Measurements from ENCODE around the gene METTL5.
A peak's percentile ranks its signal among the peaks of the same experiment; 100 is the strongest.
"Not testable (repeated sequence)": the region's sequence is repeated elsewhere in the genome, so short reads cannot be mapped to it uniquely, and the experiment has no call there.

Gene METTL5

DNA sequence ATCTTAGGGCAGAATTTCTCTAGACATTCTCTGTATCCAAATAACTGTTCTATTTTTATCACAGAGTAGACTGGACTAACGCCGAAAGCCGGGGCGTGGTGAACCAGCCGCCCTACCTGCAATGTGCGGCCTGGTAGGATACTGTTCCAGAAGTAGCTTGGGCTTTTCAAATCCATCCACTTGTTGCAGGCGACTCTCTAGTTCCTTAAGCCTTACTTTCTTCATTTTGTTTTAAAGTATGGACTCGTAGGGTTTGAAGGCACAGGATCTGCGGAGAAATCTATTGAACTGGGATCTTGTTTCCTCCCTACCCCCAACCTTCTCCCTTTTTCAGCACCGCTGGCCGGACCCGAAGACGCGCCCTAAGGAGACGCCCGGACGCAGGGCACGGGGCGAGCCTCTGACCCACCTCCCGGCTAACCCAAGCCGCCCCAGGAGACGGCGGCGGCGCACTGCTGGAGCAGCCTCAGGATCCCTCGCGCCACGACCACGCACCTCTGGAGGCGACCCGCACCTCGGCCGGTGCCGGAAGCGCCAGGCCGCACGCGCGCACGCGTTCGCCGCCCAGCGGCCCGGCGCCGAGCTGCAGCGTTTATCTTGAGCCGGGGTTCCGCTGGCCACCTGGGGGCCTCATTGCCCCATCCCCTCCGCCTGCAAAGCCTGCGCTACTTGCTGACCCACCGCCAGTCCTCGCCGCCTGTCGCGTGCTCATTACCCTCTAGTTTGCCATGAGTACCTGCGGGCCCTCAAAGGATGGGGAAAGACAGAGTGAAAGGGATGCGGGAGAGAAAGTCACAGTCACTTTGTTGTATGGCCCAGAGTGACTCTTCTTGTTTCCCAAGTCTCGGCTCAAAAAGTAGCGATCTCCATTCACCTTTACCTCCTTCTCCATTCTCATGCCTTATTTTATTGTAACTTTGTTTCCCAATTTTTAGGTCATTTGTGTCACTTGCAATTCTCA, at the start of gene METTL5:
TSS of gene METTL5 (minus strand) at position 533 of the 961 bp plus-strand sequence. CDS start at position 225, 308 bp downstream.
- DNase-seq (ENCODE audit: low read depth in 2 of 2): peak; percentile 75 to 76

DNA sequence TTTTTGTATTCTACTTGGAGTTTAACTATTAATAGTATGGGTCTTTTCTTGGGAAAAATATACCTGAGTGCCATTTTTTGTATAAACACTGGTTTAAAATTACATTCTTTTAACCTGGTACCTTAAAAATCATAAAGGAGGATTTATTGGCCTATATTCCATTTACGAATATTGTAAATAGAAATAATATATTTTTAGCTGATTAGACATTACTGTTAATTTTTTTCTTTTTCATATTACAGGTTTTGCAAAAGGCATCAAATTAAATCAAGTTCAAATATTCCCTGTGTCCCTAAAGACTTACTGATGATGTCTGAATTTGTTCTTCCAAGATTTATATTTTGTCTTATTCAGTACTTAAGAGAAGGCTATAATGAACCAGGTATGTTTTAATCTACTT, 47.3 kb upstream of the METTL5 start:
- no peak for DNase-seq (ENCODE audit: low read depth in 2 of 2)

DNA sequence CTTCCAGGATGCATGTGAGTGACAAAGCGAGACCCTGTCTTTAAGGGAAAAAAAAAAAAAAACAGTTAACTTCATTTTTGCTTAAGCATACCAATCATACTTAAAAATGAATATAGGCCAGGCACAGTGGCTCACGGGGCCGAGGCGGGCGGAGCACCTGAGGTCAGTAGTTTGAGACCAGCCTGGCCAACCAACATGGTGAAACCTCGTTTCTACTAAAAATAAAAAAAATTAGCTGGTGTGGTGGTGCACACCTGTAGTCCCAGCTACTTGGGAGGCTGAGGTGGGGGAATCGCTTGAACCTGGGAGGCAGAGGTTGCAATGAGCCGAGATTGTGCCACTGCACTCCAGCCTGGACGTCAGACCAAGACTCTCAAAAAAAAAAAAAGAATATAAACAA, 46.7 kb upstream of the METTL5 start:
- DNase-seq (ENCODE audit: low read depth in 2 of 2): not testable (repeated sequence)

DNA sequence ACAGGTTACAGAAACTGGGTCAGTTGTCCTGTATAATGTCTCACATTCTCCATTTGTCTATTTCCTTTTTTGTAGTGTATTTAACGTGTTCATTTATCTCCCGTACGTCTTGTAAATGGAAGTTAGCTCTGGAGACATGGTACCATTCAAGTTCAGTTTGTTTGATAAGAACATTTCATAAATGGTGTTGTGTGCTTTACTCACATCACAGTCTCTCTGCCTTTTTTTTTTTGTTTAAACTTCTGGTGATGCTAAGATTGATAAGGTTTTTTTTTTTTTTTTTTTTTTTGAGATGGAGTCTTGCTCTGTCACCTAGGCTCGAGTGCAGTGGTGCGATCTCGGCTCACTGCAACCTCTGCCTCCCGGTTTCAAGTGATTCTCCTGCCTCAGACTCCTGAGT, 44.2 kb upstream of the METTL5 start:
- DNase-seq (ENCODE audit: low read depth in 2 of 2): no peak

DNA sequence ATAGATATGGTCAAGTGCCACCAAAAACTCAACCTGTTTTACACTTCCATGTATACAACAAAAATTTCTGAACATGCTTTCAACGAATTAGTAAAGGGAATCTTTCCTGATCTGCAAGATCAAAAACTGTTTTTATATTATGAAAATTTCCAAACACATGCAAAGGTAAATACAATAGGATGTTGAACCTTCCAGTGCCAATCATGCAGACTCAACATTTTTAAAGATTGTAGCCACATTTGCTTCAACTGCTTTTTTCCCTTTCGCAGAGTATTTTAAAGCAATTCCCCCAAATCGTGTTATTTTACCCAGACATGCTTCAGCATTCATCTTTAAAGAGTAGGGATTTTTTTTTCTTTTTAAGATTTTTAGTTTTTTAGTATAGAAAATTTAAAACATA, 42.9 kb upstream of the METTL5 start:
- DNase-seq (ENCODE audit: low read depth in 2 of 2): no peak

DNA sequence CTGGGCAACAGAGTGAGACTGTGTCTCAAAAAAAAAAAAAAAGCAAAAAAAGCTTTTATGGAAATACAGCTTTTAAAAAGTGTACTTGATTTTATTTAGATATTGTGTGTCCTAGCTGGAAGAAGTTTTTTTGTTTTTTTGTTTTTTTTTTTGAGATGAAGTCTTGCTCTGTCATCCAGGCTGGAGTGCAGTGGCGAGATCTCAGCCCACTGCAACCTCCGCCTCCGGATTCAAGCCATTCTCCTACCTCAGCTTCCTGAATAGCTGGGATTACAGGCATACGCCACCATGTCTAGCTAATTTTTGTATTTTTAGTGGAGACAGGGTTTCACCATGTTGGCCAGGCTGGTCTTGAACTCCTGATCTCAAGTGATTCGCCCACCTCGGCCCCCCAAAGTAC, 41.5 kb upstream of the METTL5 start:
- DNase-seq (ENCODE audit: low read depth in 2 of 2): not testable (repeated sequence)

DNA sequence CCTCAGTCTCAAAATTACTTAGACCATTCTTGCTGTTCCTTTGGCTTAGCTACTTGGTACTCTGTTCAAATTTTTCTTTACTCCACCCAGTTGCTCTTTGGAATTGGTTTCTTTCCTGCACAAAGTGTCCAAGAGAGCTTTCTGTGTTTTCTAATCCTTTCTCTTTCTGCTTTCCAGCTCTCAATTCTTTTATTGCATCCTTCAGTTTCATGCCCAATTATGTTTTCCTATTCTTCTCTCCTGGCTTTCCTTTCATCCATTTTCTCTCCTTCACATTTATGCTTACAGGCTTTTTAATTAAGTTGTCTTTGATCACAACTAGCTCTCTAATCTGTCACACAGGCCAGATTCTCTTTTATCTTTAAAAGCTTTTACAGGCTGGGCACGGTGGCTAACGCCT, 40.8 kb upstream of the METTL5 start:
- no peak for DNase-seq (ENCODE audit: low read depth in 2 of 2)

DNA sequence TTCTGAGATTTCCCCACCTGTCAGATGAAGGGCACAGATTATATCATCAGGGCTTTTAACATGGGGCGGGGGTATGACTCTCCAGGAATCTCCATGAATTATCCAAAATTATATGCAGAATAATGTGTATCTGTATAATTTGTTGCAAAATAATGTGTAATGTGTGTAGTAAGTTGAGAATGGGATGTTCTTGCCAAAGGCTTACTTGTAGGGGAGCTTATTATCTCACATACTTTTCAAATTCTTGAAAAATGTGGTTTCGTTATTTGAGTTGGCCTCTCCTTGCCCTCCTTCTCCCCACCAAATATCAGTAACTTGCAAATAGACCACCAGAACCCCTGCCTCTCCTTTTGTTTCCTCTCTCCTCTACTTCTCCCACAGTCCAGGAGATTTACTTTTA, 38.1 kb upstream of the METTL5 start:
- DNase-seq (ENCODE audit: low read depth in 2 of 2): no peak

DNA sequence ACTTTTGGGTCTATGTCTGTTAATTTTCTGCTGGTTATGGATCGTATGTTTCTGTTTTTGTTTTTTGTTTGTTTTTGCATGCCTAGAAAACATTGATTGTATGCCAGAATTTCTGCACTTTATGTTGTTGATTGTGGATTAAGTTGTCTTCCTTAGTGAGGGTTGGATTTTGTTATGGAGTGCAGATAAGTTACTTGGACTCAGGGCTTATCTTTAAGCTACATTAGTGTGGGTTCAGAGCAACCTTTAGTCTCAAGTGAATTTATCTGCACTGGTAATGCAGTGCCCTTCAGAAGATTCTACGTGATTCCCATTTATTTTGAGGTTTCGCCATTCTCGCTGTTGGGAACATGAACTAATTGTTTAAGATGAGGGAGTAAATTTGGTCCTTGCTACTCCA, 35.4 kb upstream of the METTL5 start:
- DNase-seq (ENCODE audit: low read depth in 2 of 2): no peak

DNA sequence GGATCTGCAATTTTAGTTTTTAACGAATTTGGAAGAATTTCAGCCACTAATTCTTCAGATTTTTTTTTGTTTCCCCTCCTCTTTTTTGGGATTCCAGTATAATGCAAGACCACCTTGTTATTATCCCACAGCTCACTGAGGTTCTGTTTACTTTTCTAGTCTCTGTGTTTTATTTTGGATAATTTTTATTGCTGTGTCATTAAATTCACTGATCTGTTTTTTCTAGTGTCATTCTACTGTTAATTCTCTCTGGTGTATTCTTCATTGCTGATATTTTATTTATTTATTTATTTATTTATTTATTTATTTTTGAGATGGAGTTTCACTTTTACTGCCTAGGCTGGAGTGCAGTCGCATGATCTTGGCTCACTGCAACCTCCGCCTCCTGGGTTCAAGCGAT, 34.7 kb upstream of the METTL5 start:
- DNase-seq (ENCODE audit: low read depth in 2 of 2): no peak

DNA sequence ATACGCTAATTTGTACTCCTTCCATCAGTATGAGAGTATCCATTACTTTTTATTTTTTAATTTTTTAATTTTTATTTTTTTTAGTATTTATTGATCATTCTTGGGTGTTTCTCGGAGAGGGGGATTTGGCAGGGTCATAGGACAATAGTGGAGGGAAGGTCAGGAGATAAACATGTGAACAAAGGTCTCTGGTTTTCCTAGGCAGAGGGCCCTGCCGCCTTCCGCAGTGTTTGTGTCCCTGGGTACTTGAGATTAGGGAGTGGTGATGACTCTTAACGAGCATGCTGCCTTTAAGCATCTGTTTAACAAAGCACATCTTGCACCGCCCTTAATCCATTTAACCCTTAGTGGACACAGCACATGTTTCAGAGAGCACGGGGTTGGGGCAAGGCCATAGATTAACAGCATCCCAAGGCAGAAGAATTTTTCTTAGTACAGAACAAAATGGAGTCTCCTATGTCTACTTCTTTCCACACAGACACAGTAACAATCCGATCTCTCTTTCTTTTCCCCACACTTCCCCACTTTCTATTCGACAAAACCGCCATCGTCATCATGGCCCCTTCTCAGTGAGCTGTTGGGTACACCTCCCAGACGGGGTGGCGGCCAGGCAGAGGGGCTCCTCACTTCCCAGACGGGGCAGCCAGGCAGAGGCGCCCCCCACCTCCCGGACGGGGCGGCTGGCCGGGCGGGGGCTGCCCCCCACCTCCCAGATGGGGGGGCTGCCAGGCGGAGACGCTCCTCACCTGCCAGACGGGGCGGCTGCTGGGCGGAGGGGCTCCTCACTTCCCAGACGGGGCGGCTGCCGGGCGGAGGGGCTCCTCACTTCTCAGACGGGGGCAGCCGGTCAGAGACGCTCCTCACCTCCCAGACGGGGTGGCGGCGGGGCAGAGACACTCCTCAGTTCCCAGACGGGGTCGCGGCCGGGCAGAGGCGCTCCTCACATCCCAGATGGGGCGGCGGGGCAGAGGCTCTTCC, 30.9 kb upstream of the METTL5 start:
- not testable (repeated sequence) for DNase-seq (ENCODE audit: low read depth in 2 of 2)

DNA sequence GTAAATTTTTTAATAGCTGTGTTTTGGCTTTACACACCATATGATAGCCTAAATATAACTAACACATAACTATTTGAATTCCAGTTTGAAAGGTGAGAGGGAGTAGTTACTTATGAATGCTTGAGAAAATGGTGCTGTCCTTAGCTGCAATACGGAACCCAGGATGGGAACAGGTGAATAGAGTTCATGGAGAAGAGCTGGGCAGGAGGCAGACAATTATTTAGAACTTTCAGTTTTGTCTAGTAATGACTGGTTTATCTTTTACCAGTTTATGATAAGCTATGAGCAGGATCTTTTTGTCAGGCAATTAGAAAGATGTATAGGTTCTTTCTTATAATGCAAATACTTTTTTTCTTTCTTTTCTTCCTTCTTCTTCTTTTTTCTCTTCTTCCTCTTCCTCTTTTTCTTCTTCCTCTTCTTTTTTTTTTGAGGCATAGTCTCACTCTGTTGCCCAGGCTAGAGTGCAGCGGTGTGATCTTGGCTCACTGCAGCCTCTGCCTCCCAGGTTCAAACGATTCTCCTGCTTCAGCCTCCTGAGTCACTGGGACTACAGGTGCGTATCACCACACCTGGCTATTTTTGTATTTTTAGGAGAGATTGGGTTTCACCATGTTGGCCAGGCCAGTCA, 28.4 kb upstream of the METTL5 start:
- DNase-seq (ENCODE audit: low read depth in 2 of 2): no peak

DNA sequence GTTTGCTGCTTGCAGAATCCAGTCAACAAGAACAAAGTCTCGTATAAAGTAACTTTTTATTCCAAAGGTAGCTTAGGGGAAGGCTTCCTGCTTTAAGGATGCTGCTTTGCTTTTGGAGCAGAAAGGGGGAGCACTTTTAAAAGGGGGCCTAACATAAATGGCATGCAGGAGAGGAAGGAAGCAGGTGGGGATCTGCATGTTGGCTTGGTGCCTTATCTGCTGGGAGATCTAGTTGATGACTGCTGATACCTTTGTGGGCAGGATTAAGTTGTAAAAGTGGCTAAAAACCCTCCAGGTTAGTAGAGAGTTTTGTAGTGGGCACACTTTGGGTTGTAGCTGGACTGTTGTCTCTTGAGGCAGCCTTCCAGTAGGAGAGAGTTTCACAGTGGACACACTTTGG, 25.0 kb upstream of the METTL5 start:
- no peak for DNase-seq (ENCODE audit: low read depth in 2 of 2)

DNA sequence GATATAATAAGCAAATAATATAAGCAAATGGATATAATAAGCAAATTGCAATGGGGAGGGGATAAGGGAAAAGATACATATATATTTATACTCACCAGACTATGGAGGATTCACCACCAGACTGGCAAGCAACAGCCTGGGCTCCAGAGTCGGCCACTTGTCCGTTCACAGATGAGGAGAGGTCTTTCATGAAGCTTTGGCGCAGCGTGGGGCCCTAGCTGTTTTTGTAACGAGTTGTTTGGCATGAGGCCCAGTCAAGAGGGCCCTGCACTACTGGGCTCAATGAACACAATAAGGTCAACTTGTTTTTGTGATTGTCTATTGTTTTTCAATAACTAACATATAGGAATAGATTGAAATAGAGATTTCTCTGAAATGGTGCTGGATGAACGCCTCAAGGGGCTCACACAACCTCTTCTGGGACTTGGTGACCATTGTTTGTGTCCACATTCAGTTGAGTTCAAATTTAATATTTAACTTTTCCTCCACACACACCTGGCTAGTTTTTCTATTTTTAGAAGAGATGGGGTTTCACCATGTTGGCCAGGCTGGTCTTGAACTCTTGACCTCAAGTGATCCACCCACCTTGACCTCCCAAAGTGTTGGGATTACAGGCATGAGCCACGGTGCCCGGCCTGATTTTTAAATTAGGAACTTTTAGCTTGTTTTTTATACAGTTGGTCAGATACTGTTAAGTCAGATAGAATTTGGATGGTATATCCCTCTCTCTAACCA, 24.4 kb upstream of the METTL5 start:
- DNase-seq (ENCODE audit: low read depth in 2 of 2): not testable (repeated sequence)

DNA sequence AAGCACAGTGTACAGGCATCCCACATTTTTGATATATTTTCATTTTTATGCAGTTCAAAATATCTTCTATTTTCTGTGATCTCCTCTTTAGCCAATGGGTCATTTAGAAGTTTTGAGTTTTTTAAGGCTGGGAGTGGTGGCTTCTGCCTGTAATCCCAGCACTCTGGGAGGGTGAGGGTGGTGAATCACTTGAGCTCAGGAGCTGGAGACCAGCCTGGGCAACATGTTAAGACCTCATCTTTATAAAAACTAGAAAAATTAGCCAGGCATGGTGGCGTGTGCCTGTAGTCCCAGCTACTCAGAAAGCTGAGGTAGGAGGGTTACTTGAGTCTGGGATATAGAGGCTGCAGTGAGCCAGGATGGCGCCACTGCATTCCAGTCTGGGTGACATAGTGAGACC, 20.3 kb upstream of the METTL5 start:
- DNase-seq (ENCODE audit: low read depth in 2 of 2): no peak

DNA sequence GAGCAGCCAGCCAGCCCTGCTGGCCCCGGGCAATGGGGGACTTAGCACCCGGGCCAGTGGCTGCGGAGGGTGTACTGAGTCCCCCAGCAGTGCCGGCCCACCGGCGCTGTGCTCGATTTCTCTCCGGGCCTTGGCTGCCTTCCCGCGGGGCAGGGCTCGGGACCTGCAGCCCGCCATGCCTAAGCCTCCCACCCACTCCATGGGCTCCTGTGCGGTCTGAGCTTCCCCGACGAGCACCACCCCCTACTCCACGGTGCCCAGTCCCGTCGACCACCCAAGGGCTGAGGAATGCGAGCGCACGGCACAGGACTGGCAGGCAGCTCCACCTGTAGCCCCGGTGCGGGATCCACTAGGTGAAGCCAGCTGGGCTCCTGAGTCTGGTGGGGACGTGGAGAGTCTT, 16.9 kb upstream of the METTL5 start:
- not testable (repeated sequence) for DNase-seq (ENCODE audit: low read depth in 2 of 2)

DNA sequence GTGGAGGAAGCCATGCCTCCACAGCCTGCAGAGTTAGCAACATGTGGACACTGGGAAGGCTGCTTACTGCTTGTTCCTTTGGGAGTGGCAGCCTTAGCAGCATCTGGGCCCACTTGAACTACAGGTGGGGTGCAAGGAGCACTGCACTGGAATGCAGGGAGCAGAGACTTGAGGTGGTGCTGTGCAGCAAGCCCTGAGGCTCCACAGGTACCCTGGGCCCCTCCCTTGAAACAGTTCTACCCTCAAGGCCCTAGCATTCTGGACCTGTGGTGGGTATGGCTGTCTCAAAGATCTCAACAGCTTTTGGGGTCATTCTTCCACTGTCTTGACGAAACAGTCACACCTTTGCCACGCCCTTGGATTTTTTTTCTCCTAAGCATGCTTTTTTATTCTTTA, 16.0 kb upstream of the METTL5 start:
- DNase-seq (ENCODE audit: low read depth in 2 of 2): no peak

DNA sequence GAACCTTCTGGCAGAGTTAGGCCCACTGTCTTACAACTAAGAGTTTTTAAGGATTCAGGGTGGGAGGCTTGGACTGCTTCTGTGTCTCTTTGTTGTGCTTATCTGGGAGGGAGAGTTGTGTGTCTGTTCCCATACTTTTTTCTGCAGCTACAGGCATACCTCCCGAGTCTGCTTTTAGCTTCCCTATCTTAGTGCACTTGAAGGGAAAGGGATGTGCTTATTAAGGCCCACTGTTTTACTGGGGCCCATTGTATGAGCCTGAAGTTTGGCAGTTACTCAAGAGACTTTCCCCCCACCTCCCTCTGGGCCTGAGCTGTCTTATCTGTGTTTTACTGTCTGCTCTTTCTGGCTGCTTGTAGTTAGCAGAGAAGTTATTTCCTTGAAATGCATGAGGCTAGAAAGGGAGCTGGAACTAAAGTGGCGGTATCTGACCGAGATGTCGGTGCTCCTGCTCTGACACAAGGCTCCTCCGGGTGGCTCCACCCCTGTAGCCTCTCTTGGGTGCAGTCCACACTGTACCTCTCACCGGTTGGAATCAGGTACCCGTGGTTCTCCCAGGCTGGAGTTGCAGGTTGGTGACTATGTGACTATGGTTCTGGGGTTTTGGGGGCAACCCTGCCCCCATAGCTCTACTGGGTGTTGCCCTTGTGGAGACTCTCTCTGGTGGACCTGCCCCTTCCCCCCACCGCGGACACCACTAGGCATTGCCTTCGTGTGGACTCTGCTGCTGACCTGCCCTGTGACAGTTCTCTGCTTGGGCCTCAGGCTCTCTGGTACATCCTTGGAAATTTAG, 15.4 kb upstream of the METTL5 start:
- no peak for DNase-seq (ENCODE audit: low read depth in 2 of 2)

DNA sequence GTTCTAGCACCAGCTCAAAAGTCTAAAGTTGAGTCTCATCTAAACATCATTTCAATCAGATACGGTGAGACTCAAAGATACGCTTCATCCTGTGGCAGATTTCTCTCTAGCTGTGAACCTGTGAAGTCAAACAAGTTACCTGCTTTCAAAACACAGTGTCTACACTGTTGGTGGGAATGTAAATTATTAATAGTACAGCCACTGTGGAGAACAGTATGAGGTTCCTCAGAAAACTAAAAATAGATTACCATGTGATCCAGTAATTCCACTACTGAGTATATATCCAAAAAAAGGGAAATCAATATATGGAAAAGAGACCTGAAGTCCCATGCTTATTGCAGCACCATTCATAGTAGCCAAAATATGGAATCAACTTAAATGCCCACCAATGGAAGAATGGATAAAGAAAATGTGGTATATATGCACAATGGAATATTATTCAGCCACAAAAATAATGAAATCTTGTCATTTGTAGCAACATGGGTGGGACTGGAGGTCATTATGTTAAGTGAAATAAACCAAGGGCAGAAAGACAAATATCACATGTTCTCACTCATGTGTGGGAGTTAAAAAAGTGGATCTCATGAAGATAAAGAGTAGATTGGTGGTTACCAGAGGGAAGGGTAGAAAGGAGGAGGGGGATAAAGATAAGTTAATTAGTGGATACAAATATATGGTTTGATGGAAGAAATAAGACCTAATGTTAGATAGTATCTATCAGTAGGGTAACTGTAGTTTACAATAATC, 14.2 kb upstream of the METTL5 start:
- no peak for DNase-seq (ENCODE audit: low read depth in 2 of 2)

DNA sequence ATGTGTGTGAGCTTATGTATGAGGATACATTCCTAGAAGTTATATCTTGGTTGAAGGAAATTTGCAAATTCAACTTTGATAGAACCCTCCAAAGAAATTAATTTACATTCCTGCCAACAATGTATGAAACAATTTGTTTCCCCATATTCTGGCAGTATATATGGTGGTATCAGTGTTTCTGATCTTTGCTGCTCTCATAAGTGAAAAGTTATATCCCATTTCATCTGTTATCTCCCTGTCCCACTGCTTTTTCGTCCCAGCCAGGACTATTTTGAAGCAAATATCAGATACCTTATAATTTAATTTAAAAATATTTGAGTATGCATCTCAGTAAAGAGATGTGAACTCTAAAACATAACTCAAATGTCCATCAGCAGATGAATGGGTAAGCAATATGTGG, 9.7 kb upstream of the METTL5 start:
- DNase-seq (ENCODE audit: low read depth in 2 of 2): no peak

Data from stimulated activated CD8-positive, alpha-beta memory T cell treated with anti-CD3 and anti-CD28 coated beads, Interleukin-2, amount 100 ng/mL, for 48 hours (primary cell).